Measurements from ENCODE around the gene MS4A10.

MS4A10 gene

GRCh38 chr11:60835534-60835846 is 50.4 kb downstream of the MS4A10 start:
- peaks cover 15% of the 10 kb centered on the region for H3K4me1 ChIP-seq
- H3K4me3 ChIP-seq: no peak overlapping the region
- H4K20me1 ChIP-seq: no peaks in the 10 kb centered on the region
- no peak overlapping the region for H3K4me2 ChIP-seq
- no peak overlapping the region for H3K9ac ChIP-seq
- H3K27ac ChIP-seq: no peak overlapping the region
- TF ChIP-seq Cebpa-rat (IDR thresholded peaks at IDR 0.05): no peak
- H3K9me3 ChIP-seq: no peaks in the 10 kb centered on the region
- no peaks in the 10 kb centered on the region for H3K36me3 ChIP-seq
- no peaks in the 10 kb centered on the region for H3K27me3 ChIP-seq

DNA sequence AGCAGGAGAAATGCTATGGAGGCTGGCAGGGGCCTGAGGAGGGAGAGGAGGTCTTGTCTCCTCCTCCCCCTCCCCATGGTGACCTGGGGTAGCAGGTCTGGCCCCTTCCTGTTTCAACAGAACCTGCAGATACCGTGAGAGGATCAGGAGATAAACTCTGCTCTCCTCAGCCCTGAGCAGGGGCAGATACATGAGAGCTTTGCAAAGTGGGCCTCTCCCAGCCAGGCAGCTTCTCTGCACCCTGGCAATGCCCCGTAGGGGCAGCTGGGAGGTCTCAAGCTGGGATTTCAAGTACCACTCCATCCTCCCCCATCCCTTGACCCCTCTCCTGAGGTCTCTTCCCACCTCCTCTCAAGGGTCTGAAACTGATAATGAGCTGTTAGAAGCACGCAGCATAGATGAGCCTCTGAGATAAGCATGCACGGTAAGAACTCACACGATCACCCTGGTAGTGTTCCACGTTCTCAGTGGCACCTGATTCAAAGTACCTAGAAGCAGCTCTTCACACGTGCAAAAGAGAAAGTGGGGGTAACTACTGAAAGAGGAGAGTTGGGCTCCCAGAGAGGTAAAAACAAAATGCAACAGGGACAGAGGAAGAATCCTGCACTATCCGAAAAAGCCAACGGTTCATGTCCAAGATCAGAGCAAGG is 51.9 kb downstream of the MS4A10 start:
- no peak for TF ChIP-seq Cebpa-rat (IDR thresholded peaks at IDR 0.05)
- Histone ChIP-seq H3K4me2 (no peak overlapping the region), H3K9ac (no peak overlapping the region), H3K4me1 (peaks cover 14% of the 10 kb centered on the region), H3K4me3 (no peak overlapping the region), H4K20me1 (no peaks in the 10 kb centered on the region), H3K27me3 (no peaks in the 10 kb centered on the region), H3K9me3 (no peaks in the 10 kb centered on the region), H3K36me3 (no peaks in the 10 kb centered on the region), H3K27ac (no peak overlapping the region)

DNA sequence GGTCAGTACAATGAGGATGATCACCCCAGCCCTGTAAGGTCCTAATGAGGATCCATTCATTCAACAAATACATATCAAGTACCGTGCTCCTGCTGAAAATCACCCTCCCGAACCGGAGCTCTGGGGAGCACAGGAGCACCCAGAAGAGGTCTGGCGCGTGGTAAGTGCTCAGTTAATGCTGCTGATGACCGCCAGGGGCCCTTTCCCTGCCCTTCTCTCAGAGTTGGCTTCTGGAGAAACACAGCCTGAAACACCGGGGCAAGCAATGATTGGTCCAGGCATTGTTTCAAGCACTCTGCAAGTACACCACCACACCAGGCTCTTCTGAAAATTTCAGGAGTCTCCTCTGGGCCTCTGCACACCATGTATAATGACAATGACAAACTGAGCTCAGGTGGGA is 53.0 kb downstream of the MS4A10 start:
- peaks cover 9% of the 10 kb centered on the region for H3K4me1 ChIP-seq
- H3K27ac ChIP-seq: no peak overlapping the region

GRCh38 chr11:60840470-60841430 is 55.6 kb downstream of the MS4A10 start:
- peak overlapping the region; percentile 97 for H3K4me2 ChIP-seq
- TF ChIP-seq Cebpa-rat (IDR thresholded peaks at IDR 0.05): no peak
- H3K27me3 ChIP-seq: no peaks in the 10 kb centered on the region
- peaks cover 4% of the 10 kb centered on the region; the same call in 1 of the 2 replicates for H3K36me3 ChIP-seq
- H3K4me3 ChIP-seq: no peak overlapping the region
- no peak overlapping the region for H3K9ac ChIP-seq
- no peaks in the 10 kb centered on the region for H3K9me3 ChIP-seq
- H4K20me1 ChIP-seq: peaks cover 29% of the 10 kb centered on the region
- peak overlapping the region; percentile 88; the same call in 1 of the 2 replicates for H3K27ac ChIP-seq
- H3K4me1 ChIP-seq: peaks cover 34% of the 10 kb centered on the region

More for the DNA sequence above, 53.0 kb downstream of the MS4A10 start:
- H3K9ac ChIP-seq: no peak overlapping the region
- H4K20me1 ChIP-seq: peaks cover 3% of the 10 kb centered on the region; the same call in 1 of the 2 replicates
- no peak overlapping the region for H3K4me2 ChIP-seq
- H3K9me3 ChIP-seq: no peaks in the 10 kb centered on the region
- H3K27me3 ChIP-seq: no peaks in the 10 kb centered on the region
- no peak for TF ChIP-seq Cebpa-rat (IDR thresholded peaks at IDR 0.05)
- H3K4me3 ChIP-seq: no peak overlapping the region
- H3K36me3 ChIP-seq: no peaks in the 10 kb centered on the region

GRCh38 chr11:60841797-60842667 is 56.9 kb downstream of the MS4A10 start, which contains the start of gene CCDC86:
Gene CCDC86 (plus strand): TSS chr11:60842113. CDS start chr11:60842125, 12 bp downstream.
- peak within 1 kb of the TSS; percentile 92 for H3K9ac ChIP-seq
- H4K20me1 ChIP-seq: peaks cover 41% of the 10 kb centered on the region
- peak within 1 kb of the TSS; percentile 88 for H3K27ac ChIP-seq
- no peak for TF ChIP-seq Cebpa-rat (IDR thresholded peaks at IDR 0.05)
- H3K27me3 ChIP-seq: no peaks in the 10 kb centered on the region
- H3K9me3 ChIP-seq: no peaks in the 10 kb centered on the region
- H3K36me3 ChIP-seq: peaks cover 10% of the 10 kb centered on the region; the same call in 1 of the 2 replicates
- H3K4me3 ChIP-seq: peak within 1 kb of the TSS; percentile 88
- peaks cover 47% of the 10 kb centered on the region for H3K4me1 ChIP-seq
- H3K4me2 ChIP-seq: peak within 1 kb of the TSS; percentile 97

DNA sequence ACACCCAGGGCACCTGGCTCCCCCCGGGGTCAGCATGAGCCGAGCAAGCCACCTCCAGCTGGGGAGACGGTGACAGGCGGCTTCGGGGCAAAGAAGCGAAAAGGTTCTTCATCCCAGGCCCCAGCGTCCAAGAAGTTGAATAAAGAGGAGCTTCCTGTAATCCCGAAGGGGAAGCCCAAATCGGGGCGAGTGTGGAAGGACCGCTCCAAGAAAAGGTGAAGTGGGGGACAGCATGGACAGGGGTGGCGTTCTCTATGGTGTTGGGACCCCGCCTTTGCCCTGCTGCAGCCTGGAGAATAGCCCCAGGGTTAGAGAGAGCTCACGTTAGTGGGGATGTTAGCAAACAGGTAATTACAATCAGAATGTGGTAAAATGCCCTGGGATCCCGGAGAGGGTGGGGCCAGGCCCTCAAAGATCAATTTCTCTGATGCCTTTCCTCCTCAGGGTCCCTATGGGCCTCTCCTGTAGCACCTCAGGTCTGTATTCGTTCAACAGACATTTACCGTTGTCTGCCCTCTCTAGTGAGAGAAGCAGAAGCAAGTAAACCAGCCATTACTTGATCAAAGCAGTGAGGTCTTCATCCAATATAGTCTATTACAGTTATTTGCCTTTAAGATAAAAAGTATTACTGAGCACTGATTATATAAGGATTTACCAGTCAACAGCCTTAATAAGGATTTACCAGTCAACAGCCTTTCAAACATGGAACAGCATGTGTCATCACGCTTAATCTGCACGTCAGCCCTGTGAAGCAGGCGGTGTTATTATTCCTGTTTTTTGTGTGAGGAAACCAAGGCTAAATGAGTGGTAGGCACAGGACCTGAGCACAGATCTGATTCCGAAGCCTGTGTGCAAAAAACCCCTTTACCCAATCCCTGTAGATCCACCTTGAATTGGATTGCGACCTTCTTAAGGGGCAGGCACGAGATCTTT is 57.8 kb downstream of the MS4A10 start:
- H3K4me3 ChIP-seq: peak overlapping the region; percentile 88
- no peaks in the 10 kb centered on the region for H3K27me3 ChIP-seq
- peaks cover 56% of the 10 kb centered on the region for H3K4me1 ChIP-seq
- peak overlapping the region; percentile 88 for H3K27ac ChIP-seq
- peaks cover 13% of the 10 kb centered on the region; the same call in 1 of the 2 replicates for H3K36me3 ChIP-seq
- H3K9ac ChIP-seq: peak overlapping the region; percentile 92
- no peaks in the 10 kb centered on the region for H3K9me3 ChIP-seq
- H3K4me2 ChIP-seq: peak overlapping the region; percentile 97
- no peak for TF ChIP-seq Cebpa-rat (IDR thresholded peaks at IDR 0.05)
- peaks cover 50% of the 10 kb centered on the region for H4K20me1 ChIP-seq

- Histone ChIP-seq H3K9ac (peak overlapping the region; percentile 92), H4K20me1 (peaks cover 64% of the 10 kb centered on the region), H3K27ac (peak overlapping the region; percentile 88), H3K4me3 (peak overlapping the region; percentile 88), H3K4me2 (peak overlapping the region; percentile 97), H3K27me3 (no peaks in the 10 kb centered on the region), H3K4me1 (peaks cover 69% of the 10 kb centered on the region), H3K36me3 (peaks cover 26% of the 10 kb centered on the region), H3K9me3 (no peaks in the 10 kb centered on the region)
- TF ChIP-seq Cebpa-rat (IDR thresholded peaks at IDR 0.05): no peak
These were observed 59.1 kb downstream of the MS4A10 start for GRCh38 chr11:60844045-60844869.

DNA sequence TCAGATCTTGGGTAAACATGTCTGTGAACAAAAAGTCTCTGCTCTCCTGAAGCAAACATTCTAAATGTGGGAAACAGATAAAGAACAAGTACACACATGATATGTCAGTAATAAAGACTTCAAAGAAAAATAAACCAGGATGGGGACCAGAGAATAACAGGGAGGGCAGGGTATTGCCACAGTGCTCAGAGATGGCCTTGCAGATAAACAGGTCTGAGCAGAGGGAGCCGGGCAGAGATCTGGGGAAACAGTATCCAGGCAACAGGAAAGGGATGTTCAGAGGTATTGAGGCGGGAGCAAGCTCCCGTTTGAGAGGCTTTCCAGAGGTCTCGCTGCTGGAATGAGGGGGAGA is 59.7 kb downstream of the MS4A10 start:
- H3K9me3 ChIP-seq: no peaks in the 10 kb centered on the region
- peaks cover 68% of the 10 kb centered on the region for H4K20me1 ChIP-seq
- H3K4me3 ChIP-seq: peak overlapping the region; percentile 88
- H3K27me3 ChIP-seq: no peaks in the 10 kb centered on the region
- peaks cover 32% of the 10 kb centered on the region for H3K36me3 ChIP-seq
- peak overlapping the region; percentile 88 for H3K27ac ChIP-seq
- TF ChIP-seq Cebpa-rat (IDR thresholded peaks at IDR 0.05): no peak
- H3K4me2 ChIP-seq: peak overlapping the region; percentile 97
- peaks cover 74% of the 10 kb centered on the region for H3K4me1 ChIP-seq
- H3K9ac ChIP-seq: peak overlapping the region; percentile 92
